Calu3 (cell line): Measurements from ENCODE around the gene ARL15. TPM values are rescaled to one million over a fixed set of nuclear protein-coding genes. Genes with fewer than 3 reads are reported as not detected.

Source experiments
- BruUV-seq: library from RNA; stranded (reverse); fragments of 400-500 nt; replicated peaks from 2 replicates; lab custom pipeline; 2021; lab: Mats Ljungman, UMichigan
- CTCF ChIA-PET: fragments of 300-600 bp; sonication (Branson Sonifier 250); formaldehyde crosslinking; loops from one replicate; lab custom pipeline; 2022; ENCODE audit warnings: antibody characterized with exemption; lab: Charles Lee
- DNase-seq: peaks from one replicate; pipeline ENCODE4 v3.0.0; 2022
- H3K27ac Mint-ChIP-seq: one replicate; pipeline ENCODE4 v1.8.0; 2022; ENCODE audit warnings: mixed read lengths; ENCODE audit not compliant: unreplicated experiment
- H3K27me3 Mint-ChIP-seq: one replicate; pipeline ENCODE4 v1.8.0; 2022; ENCODE audit warnings: mixed read lengths; ENCODE audit not compliant: unreplicated experiment
- H3K36me3 Mint-ChIP-seq: one replicate; pipeline ENCODE4 v1.8.0; 2022; ENCODE audit warnings: mild to moderate bottlenecking, moderate library complexity, mixed read lengths; ENCODE audit not compliant: insufficient read depth, unreplicated experiment
- H3K4me1 Mint-ChIP-seq: one replicate; pipeline ENCODE4 v1.8.0; 2022; ENCODE audit warnings: mild to moderate bottlenecking, low read depth, mixed read lengths; ENCODE audit not compliant: unreplicated experiment
- H3K4me3 Mint-ChIP-seq: one replicate; pipeline ENCODE4 v1.8.0; 2022; ENCODE audit warnings: mild to moderate bottlenecking, low read depth, moderate library complexity, mixed read lengths; ENCODE audit not compliant: unreplicated experiment
- H3K9me3 Mint-ChIP-seq: one replicate; pipeline ENCODE4 v1.8.0; 2022; ENCODE audit warnings: low read depth, mixed read lengths; ENCODE audit not compliant: unreplicated experiment
- CTCF ChIP-seq: fragments of 200-600 bp; IDR thresholded peaks from one replicate; pipeline ENCODE4 v1.8.0; 2022; ENCODE audit warnings: antibody characterized with exemption; ENCODE audit not compliant: unreplicated experiment
- intact Hi-C: fragments of 100-400 bp; cut with micrococcal nuclease; formaldehyde crosslinking; loops from one replicate; pipeline ENCODE4 v1.10.0; 2022; ENCODE audit not compliant: unreplicated experiment
- total RNA-seq: library from RNA; stranded (reverse); gene quantifications from 2 replicates; pipeline ENCODE4 v1.2.3, GENCODE V29; 2022

Gene ARL15
- total RNA-seq, 1 experiment from 2014 or later, result 15.1 TPM

- intact Hi-C loops, result no loop called here
- Mint-ChIP-seq H3K27me3 (no peaks in the 10 kb centered on the region), H3K4me3 (no peak overlapping the region), H3K4me1 (no peaks in the 10 kb centered on the region), H3K36me3 (no peaks in the 10 kb centered on the region), H3K27ac (no peak overlapping the region), H3K9me3 (peaks cover 5% of the 10 kb centered on the region)
- no TSS peak for BruUV-seq
- no peak for DNase-seq
- TF ChIP-seq CTCF, result no peak
- CTCF ChIA-PET, result interaction anchor here (1.1 kb wide), 1 partner anchor 9 kb away, joined by 3 read pairs; no protein-coding TSS in a partner anchor
These were observed 132.2 kb downstream of the ARL15 start for GRCh38 chr5:54178207-54178606.

GRCh38 chr5:54177058-54177457 is 133.3 kb downstream of the ARL15 start:
- Mint-ChIP-seq H3K4me3 (no peak overlapping the region), H3K4me1 (no peaks in the 10 kb centered on the region), H3K27me3 (no peaks in the 10 kb centered on the region), H3K9me3 (peaks cover 5% of the 10 kb centered on the region), H3K36me3 (no peaks in the 10 kb centered on the region), H3K27ac (no peak overlapping the region)
- CTCF ChIA-PET, result interaction anchor here (1.1 kb wide), 1 partner anchor 8 kb away, joined by 3 read pairs; no protein-coding TSS in a partner anchor
- TF ChIP-seq CTCF, result no peak
- no TSS peak for BruUV-seq
- DNase-seq, result no peak
- intact Hi-C loops, result no loop called here

GRCh38 chr5:54176066-54176830 is 134.1 kb downstream of the ARL15 start:
- Mint-ChIP-seq H3K27ac (no peak overlapping the region), H3K36me3 (no peaks in the 10 kb centered on the region), H3K9me3 (peaks cover 5% of the 10 kb centered on the region), H3K4me1 (no peaks in the 10 kb centered on the region), H3K27me3 (no peaks in the 10 kb centered on the region), H3K4me3 (no peak overlapping the region)
- no peak for TF ChIP-seq CTCF
- CTCF ChIA-PET, result no interaction called here
- intact Hi-C loops, result no loop called here
- no TSS peak for BruUV-seq
- DNase-seq, result no peak

GRCh38 chr5:54173251-54173650 is 137.1 kb downstream of the ARL15 start:
- CTCF ChIA-PET, result interaction anchor here (0.6 kb wide), 1 partner anchor 38 kb away, joined by 3 read pairs; no protein-coding TSS in a partner anchor
- intact Hi-C loops, result no loop called here
- no peak for DNase-seq
- TF ChIP-seq CTCF, result no peak
- H3K27me3 Mint-ChIP-seq, result no peaks in the 10 kb centered on the region
- no TSS peak for BruUV-seq
- H3K36me3 Mint-ChIP-seq, result no peaks in the 10 kb centered on the region
- H3K4me3 Mint-ChIP-seq, result no peak overlapping the region
- H3K9me3 Mint-ChIP-seq, result peaks cover 5% of the 10 kb centered on the region
- no peaks in the 10 kb centered on the region for H3K4me1 Mint-ChIP-seq
- no peak overlapping the region for H3K27ac Mint-ChIP-seq
